ENCODE results near the gene CHAT.

The CHAT gene

GRCh38 chr10:49611166-49611815, 2.5 kb upstream of the CHAT start:
- in situ Hi-C loops (cut with MboI; ENCODE audit: low sequenced_read_pairs): no loop called here

GRCh38 chr10:49611816-49612512, 1.9 kb upstream of the CHAT start:
- in situ Hi-C loops (cut with MboI; ENCODE audit: low sequenced_read_pairs): no loop called here

DNA sequence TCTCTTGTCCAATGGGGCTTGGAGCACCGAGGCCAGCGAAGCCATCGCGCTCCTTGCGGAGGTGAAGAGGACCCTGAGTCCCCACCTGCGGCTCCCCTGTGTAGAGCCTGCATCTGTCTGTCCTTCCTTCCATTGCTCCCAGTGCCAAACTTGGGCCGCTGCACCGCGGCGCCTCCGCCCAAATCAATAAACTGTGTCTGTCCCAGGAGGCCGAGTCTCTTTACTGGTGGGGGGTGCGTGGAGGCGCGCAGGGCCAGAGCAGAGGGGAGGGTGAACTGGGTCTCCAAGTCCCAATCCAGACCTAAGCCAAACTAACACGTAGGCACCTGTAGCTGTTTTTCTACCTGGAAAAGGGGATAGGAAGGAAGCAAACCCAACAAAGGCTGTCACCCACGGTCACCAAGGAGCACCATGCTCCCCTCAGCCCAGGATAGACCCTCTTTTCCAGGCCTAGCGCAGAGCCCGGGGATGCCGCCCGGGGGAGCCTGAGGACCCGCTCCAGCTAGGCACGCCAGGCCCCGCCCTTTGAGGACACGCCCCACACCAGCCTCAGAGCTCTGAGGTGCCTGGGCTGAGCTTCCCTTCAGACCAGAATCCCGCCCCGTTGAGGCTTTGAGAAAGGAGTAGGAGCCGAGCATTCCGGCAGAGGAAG, 1.2 kb upstream of the CHAT start:
- in situ Hi-C loops (cut with MboI; ENCODE audit: low sequenced_read_pairs): no loop called here

- in situ Hi-C loops (cut with MboI; ENCODE audit: low sequenced_read_pairs): no loop called here
These were observed 514 bp upstream of the CHAT start for GRCh38 chr10:49613165-49613881.

DNA sequence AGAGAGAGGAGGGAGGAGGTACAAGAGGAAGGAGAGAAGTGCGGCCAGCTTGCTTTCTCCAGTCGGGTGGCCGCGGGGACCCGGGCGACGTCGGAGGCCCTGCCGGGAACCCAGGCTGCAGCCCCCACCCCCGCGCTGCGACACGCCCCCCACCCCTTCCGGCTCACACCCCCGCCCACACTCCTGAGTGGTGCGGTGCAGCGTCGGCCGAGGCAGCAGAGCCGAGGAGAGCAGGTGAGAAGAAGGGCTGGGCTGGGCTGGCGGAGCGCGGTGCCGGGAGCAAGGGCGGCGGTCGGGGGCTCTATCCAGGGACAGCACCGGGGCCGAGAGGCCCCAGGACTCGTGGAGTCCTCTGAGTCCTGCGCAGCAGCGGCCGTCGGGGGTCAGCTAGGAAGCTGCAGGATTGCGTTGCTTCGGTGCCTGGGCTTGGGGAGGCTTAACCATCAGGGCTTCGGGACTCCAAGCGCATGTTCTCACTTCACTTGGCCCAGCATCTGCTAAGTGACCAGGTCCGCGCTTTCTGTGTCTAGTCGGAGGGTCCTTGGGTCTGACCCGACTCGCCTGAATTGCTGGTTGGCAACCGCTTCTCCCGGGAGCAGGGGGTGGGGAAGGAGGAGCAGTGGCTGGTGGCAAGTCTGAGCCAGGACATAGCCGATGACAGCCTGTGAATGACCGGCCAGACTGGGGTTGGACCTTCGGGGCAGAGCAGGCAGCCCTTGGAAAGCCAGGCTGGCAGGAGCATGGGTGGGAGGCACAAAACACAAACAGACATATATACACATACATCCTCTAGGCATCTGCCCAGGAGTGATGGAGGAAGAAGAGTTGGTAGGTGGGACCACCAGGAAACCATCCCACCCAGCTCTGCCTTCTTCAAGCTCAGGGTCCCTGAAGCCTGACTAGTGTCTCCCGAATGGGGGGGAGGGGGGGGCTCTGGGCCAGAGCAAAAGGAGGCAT, 683 bp downstream of the CHAT start:
- in situ Hi-C loops (cut with MboI; ENCODE audit: low sequenced_read_pairs): no loop called here

GRCh38 chr10:49615213-49615612, 1.4 kb downstream of the CHAT start:
- in situ Hi-C loops (cut with MboI; ENCODE audit: low sequenced_read_pairs): no loop called here

GRCh38 chr10:49615721-49616120, 1.9 kb downstream of the CHAT start:
- in situ Hi-C loops (cut with MboI; ENCODE audit: low sequenced_read_pairs): no loop called here

- in situ Hi-C loops (cut with MboI; ENCODE audit: low sequenced_read_pairs): no loop called here
These were observed 2.7 kb downstream of the CHAT start for GRCh38 chr10:49616421-49617101.

DNA sequence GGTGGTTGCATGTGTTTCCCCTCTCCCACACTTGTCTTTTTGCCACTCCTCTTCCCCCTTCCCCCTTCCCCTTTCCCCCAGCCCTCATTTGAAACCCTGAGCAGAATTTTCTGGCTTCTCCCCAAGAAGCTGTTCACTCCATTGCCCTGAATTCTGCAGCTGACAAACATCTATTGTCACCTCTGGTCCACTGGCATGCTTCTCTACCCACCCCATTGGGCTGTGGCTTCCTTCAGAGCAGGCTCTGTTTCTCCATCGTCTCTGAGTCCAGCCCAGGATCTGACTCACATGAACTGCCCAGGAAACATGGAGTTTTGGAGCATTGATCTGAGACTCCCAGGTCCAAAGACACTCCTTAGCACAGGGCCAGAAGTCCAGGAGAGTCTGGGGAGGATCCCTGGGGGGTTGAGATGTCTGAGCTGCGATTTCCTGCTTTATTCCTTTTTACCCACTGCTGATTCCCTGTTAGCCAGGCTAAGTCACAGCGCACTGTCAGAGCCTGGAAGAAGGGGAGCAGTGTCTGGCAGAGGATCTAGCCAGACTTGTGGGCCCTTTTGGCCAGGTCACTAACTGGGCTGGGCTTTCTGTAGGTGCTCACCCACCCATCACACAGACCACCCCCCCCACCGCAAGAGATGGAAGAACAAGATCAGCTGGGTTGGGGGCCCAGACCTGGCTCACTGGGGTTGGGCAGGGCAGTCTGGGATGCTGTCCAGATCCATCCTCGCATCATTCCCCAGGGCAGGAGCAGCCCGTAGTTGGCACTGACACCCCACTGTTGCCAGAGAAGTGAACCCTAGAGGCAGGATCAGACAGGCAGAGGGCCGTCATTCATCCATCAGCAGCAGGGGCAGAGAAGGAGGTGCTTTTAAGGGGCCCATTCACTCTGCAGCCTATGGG, 3.5 kb downstream of the CHAT start:
- in situ Hi-C loops (cut with MboI; ENCODE audit: low sequenced_read_pairs): no loop called here

GRCh38 chr10:49618821-49619220, 5.0 kb downstream of the CHAT start:
- in situ Hi-C loops (cut with MboI; ENCODE audit: low sequenced_read_pairs): no loop called here

DNA sequence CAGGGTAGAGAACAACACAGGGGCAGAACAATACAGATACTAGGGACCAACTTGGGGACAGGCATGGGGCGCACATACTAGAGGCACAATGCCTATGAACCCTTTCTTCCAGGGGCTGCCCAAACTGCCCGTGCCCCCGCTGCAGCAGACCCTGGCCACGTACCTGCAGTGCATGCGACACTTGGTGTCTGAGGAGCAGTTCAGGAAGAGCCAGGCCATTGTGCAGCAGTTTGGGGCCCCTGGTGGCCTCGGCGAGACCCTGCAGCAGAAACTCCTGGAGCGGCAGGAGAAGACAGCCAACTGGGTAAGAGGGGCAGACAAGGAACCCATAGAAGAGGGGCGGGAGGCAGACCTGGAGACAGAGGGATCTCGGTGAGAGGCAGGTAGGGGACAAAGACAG, 5.8 kb downstream of the CHAT start:
- in situ Hi-C loops (cut with MboI; ENCODE audit: low sequenced_read_pairs): no loop called here

- in situ Hi-C loops (cut with MboI; ENCODE audit: low sequenced_read_pairs): no loop called here
These were observed 6.5 kb downstream of the CHAT start for GRCh38 chr10:49620286-49620810.

DNA sequence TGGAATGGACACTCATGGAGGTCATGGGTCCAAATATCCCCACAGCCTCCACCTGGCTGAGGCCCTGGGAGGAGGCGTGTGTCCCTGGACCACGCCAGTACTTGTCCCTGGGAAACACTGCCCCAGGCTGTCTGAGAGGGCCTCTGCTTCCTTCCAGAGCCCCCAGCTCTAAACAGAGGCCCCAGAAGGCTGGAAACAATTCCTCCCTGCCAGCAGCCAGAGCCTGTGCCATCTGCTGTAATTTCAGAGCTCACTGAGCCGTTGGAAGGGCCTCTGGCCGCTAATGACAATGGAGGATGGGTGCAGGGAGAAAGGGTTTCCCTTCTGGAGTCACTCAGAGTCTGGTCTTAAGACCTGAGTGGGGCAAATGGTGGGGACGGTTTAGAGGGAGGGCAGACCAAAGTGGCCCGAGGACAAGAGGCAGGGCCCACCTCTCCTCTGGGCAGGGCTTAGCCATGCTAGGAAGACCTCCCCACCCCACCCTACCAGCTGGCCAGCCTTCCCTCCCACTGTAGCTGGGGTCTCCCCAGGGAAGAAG, 7.1 kb downstream of the CHAT start:
- in situ Hi-C loops (cut with MboI; ENCODE audit: low sequenced_read_pairs): no loop called here

DNA sequence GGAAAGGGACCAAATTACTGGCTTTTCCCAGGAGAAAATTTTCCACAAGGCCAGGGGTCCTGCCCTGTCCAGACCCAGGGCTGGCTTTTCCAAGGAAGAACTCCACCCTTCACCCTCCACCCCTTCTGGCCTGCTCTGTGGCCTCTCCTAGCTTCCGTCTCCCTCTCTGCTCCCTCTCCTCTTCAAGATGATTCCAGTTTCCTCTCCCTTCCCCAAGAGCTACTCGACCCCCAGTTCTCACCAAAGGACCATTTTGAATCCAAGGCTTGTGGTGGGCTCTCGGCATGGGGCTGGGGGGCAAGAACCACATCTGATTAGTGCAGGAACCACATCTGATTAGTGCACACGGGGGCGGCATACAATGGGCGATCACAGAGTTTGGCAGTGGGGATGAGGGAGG, 7.7 kb downstream of the CHAT start:
- in situ Hi-C loops (cut with MboI; ENCODE audit: low sequenced_read_pairs): no loop called here

- in situ Hi-C loops (cut with MboI; ENCODE audit: low sequenced_read_pairs): no loop called here
These were observed 8.9 kb downstream of the CHAT start for GRCh38 chr10:49622426-49623425.

DNA sequence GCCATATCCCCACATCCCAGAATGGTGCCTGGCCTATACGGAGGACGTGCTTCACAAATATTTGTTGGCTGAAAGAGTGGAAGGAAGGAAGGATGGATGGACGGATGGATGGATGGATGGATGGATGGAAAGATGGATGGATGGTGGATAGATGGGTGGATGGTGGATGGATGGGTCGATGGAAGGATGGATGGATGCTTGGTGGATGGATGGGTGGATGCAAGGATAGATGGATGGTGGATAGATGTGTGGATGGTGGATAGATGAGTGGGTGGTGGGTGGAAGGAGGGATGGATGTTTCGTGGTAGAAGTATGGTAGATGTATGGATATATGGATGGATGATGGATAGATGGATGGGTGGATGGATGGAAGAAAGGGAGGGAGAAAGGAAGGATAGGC, 10.8 kb downstream of the CHAT start:
- in situ Hi-C loops (cut with MboI; ENCODE audit: low sequenced_read_pairs): no loop called here

DNA sequence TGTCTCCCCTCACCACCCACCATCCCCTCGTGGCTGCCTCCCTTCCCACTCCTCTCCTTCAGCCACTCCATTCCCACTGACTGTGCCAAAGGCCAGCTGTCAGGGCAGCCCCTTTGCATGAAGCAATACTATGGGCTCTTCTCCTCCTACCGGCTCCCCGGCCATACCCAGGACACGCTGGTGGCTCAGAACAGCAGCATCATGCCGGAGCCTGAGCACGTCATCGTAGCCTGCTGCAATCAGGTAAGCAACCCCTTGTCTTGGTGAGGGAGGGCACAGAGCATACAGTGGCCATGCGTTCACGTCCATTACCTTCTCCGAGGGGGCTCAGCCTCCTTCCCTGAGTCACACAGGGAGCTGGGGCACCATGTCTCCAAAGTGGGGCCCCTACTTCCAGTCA, 11.6 kb downstream of the CHAT start:
- in situ Hi-C loops (cut with MboI; ENCODE audit: low sequenced_read_pairs): no loop called here
